MM.1S (cell line): ENCODE measurements around the gene CER1.

Experiments used
- EZH2 ChIP-seq: fragments of 300-600 bp; sonication (generic); optimal IDR thresholded peaks from 2 replicates; pipeline ENCODE3; 2017; ENCODE audit warnings: low read depth, mild to moderate bottlenecking, antibody characterized with exemption, low read length, mixed read lengths
- EZH2phosphoT487 ChIP-seq: fragments of 300-600 bp; sonication (generic); IDR thresholded peaks from 2 replicates; pipeline ENCODE4 v1.6.1; 2018; ENCODE audit warnings: antibody characterized with exemption, low read length
- TF ChIP-seq, protein P1 (sequence below): fragments of 300-600 bp; sonication (generic); IDR thresholded peaks from 2 replicates; pipeline ENCODE4 v1.5.1; 2016; ENCODE audit warnings: antibody characterized with exemption, low read length, mixed read lengths

DNA sequence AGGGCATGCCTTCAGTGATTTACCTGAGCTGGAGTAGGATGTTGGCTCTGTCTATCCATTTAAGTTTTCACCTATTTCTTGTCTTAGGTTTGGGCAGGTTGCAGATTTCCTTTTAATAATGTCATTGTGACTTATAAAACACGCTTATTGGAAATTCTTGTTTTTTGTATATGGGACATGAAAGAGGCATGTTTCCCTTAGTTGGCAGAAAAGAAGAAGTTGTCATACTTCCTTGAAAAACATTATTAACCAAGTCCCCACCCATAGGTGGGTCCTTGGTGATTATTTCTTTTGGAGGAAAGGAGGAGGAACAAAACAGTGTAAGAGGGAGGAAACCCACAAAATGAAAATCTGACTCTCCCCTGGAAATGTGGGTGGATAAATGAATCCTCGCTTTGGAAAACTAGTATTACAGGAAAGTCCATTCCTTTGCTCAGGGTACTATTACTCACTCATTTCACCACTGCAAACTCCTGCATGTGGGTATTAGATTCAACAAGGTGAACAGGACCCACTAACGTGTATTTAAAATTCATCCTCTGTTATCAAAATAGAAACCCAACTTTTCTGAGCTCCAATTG, 9.3 kb downstream of the CER1 start:
- TF ChIP-seq, protein P1, sequence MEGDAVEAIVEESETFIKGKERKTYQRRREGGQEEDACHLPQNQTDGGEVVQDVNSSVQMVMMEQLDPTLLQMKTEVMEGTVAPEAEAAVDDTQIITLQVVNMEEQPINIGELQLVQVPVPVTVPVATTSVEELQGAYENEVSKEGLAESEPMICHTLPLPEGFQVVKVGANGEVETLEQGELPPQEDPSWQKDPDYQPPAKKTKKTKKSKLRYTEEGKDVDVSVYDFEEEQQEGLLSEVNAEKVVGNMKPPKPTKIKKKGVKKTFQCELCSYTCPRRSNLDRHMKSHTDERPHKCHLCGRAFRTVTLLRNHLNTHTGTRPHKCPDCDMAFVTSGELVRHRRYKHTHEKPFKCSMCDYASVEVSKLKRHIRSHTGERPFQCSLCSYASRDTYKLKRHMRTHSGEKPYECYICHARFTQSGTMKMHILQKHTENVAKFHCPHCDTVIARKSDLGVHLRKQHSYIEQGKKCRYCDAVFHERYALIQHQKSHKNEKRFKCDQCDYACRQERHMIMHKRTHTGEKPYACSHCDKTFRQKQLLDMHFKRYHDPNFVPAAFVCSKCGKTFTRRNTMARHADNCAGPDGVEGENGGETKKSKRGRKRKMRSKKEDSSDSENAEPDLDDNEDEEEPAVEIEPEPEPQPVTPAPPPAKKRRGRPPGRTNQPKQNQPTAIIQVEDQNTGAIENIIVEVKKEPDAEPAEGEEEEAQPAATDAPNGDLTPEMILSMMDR = no peak
- TF ChIP-seq EZH2 = no peak
- TF ChIP-seq EZH2phosphoT487 = no peak
